ENCODE results near the gene C11orf68.

GRCh38 chr11:65885231-65885630, 33.6 kb downstream of the C11orf68 start:
- TF ChIP-seq, protein P1, sequence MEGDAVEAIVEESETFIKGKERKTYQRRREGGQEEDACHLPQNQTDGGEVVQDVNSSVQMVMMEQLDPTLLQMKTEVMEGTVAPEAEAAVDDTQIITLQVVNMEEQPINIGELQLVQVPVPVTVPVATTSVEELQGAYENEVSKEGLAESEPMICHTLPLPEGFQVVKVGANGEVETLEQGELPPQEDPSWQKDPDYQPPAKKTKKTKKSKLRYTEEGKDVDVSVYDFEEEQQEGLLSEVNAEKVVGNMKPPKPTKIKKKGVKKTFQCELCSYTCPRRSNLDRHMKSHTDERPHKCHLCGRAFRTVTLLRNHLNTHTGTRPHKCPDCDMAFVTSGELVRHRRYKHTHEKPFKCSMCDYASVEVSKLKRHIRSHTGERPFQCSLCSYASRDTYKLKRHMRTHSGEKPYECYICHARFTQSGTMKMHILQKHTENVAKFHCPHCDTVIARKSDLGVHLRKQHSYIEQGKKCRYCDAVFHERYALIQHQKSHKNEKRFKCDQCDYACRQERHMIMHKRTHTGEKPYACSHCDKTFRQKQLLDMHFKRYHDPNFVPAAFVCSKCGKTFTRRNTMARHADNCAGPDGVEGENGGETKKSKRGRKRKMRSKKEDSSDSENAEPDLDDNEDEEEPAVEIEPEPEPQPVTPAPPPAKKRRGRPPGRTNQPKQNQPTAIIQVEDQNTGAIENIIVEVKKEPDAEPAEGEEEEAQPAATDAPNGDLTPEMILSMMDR (IDR thresholded peaks at IDR 0.05 in 2 of 3, conservative IDR thresholded peaks at IDR 0.05 in 1 of 3; ENCODE audit: insufficient read depth in 2 of 3, low read depth in 1 of 3, low read length in 3 of 3): no peak
- TF ChIP-seq GTF2A2 (tag; IDR thresholded peaks at IDR 0.05) (no peak), ZBTB40 (IDR thresholded peaks at IDR 0.05) (no peak), ZBTB40 (CRISPR knock-in tag; IDR thresholded peaks at IDR 0.05) (no peak), MAZ (CRISPR knock-in tag; conservative IDR thresholded peaks at IDR 0.05 in 1 of 2, IDR thresholded peaks at IDR 0.05 in 1 of 2) (no peak), CC2D1A (IDR thresholded peaks at IDR 0.05) (no peak), CBX5 (IDR thresholded peaks at IDR 0.05; ENCODE audit: borderline replicate concordance, low read depth) (no peak)
- TF ChIP-seq, protein P2, sequence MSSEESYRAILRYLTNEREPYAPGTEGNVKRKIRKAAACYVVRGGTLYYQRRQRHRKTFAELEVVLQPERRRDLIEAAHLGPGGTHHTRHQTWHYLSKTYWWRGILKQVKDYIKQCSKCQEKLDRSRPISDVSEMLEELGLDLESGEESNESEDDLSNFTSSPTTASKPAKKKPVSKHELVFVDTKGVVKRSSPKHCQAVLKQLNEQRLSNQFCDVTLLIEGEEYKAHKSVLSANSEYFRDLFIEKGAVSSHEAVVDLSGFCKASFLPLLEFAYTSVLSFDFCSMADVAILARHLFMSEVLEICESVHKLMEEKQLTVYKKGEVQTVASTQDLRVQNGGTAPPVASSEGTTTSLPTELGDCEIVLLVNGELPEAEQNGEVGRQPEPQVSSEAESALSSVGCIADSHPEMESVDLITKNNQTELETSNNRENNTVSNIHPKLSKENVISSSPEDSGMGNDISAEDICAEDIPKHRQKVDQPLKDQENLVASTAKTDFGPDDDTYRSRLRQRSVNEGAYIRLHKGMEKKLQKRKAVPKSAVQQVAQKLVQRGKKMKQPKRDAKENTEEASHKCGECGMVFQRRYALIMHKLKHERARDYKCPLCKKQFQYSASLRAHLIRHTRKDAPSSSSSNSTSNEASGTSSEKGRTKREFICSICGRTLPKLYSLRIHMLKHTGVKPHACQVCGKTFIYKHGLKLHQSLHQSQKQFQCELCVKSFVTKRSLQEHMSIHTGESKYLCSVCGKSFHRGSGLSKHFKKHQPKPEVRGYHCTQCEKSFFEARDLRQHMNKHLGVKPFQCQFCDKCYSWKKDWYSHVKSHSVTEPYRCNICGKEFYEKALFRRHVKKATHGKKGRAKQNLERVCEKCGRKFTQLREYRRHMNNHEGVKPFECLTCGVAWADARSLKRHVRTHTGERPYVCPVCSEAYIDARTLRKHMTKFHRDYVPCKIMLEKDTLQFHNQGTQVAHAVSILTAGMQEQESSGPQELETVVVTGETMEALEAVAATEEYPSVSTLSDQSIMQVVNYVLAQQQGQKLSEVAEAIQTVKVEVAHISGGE (CRISPR knock-in tag; IDR thresholded peaks at IDR 0.05): no peak
